IMR-90 (cell line): Measurements from ENCODE around the gene IL3RA. TPM values are rescaled to one million over a fixed set of nuclear protein-coding genes. Genes with fewer than 3 reads are reported as not detected.

Experiments
- ATAC-seq: fragments of 200-7000 bp; cut with Tn5 transposase; 2 replicates; pipeline ENCODE4 v1.9.1; 2020; ENCODE audit warnings: low read depth, mild to moderate bottlenecking, moderate library complexity
- BruUV-seq: library from RNA; stranded (reverse); fragments of 400-500 nt; replicated peaks from 2 replicates; lab custom pipeline; 2021; lab: Mats Ljungman, UMichigan
- CTCF ChIA-PET: fragments of 300-600 bp; formaldehyde crosslinking; extraction: SDS; loops from one replicate; lab custom pipeline; 2021; ENCODE audit warnings: antibody characterized with exemption; lab: Yijun Ruan, JAX
- POLR2A ChIA-PET: fragments of 300-600 bp; sonication (Branson Sonifier 250); formaldehyde crosslinking; loops from one replicate; lab custom pipeline; 2022; ENCODE audit warnings: antibody characterized with exemption; ENCODE audit not compliant: unreplicated experiment; lab: Charles Lee
- DNase-seq: peaks from one replicate; pipeline ENCODE4 v3.0.0; 2013
- H2AFZ ChIP-seq: replicated peaks from 2 replicates; pipeline ENCODE3; 2013; ENCODE audit warnings: low read length, mild to moderate bottlenecking; ENCODE audit not compliant: poor library complexity
- H2AK5ac ChIP-seq: 2 replicates; pipeline ENCODE4 v1.6.1; 2013; ENCODE audit warnings: low read depth, low read length, inconsistent platforms
- H2AK9ac ChIP-seq: replicated peaks from 2 replicates; pipeline ENCODE3; 2013; ENCODE audit warnings: mild to moderate bottlenecking, low read depth, low read length, moderate library complexity; ENCODE audit not compliant: poor library complexity
- H2BK120ac ChIP-seq: 2 replicates; pipeline ENCODE4 v1.6.1; 2013; ENCODE audit warnings: low read depth, low read length, inconsistent platforms
- H2BK15ac ChIP-seq: 3 replicates; pipeline ENCODE4 v1.6.1; 2013; ENCODE audit warnings: low read depth, low read length, inconsistent platforms
- H2BK20ac ChIP-seq: 2 replicates; pipeline ENCODE4 v1.6.1; 2013; ENCODE audit warnings: low read depth, mild to moderate bottlenecking, inconsistent platforms, low read length, moderate library complexity
- H2BK5ac ChIP-seq: 2 replicates; pipeline ENCODE4 v1.6.1; 2013; ENCODE audit warnings: mild to moderate bottlenecking, low read depth, low read length, inconsistent platforms; ENCODE audit not compliant: poor library complexity, severe bottlenecking
- H3K14ac ChIP-seq: replicated peaks from 2 replicates; pipeline ENCODE4 v1.6.1; 2013; ENCODE audit warnings: low read depth, low read length, inconsistent platforms
- H3K18ac ChIP-seq: 2 replicates; pipeline ENCODE4 v1.6.1; 2013; ENCODE audit warnings: low read depth, low read length, control low read depth
- H3K23ac ChIP-seq: 2 replicates; pipeline ENCODE4 v1.6.1; 2013; ENCODE audit warnings: low read depth, low read length, inconsistent platforms
- H3K27ac ChIP-seq: 2 replicates; pipeline ENCODE4 v1.5.1; 2013; ENCODE audit warnings: mild to moderate bottlenecking, control low read depth, low read length; ENCODE audit not compliant: insufficient read depth
- H3K27me3 ChIP-seq: 2 replicates; pipeline ENCODE4 v1.6.1; 2013; ENCODE audit warnings: low read length; ENCODE audit not compliant: control insufficient read depth, insufficient read depth
- H3K36me3 ChIP-seq: 2 replicates; pipeline ENCODE4 v1.6.1; 2013; ENCODE audit warnings: low read length, mixed read lengths; ENCODE audit not compliant: control insufficient read depth, insufficient read depth
- H3K4ac ChIP-seq: 2 replicates; pipeline ENCODE4 v1.6.1; 2013; ENCODE audit warnings: low read depth, low read length, inconsistent platforms
- H3K4me1 ChIP-seq: 2 replicates; pipeline ENCODE4 v1.6.1; 2013; ENCODE audit warnings: low read length, mixed read lengths; ENCODE audit not compliant: control insufficient read depth, insufficient read depth
- H3K4me2 ChIP-seq: 2 replicates; pipeline ENCODE4 v1.6.1; 2013; ENCODE audit warnings: low read depth, mild to moderate bottlenecking, control low read depth, low read length, moderate library complexity
- H3K4me3 ChIP-seq: 2 replicates; pipeline ENCODE4 v1.5.1; 2013; ENCODE audit warnings: low read depth, mild to moderate bottlenecking, control low read depth, low read length, moderate library complexity; ENCODE audit not compliant: insufficient read depth
- H3K56ac ChIP-seq: 2 replicates; pipeline ENCODE4 v1.6.1; 2013; ENCODE audit warnings: low read length, inconsistent platforms; ENCODE audit not compliant: insufficient read depth; ENCODE audit errors: extremely low read depth
- H3K79me1 ChIP-seq, 2 experiments: 2 replicates each; pipeline ENCODE4 v1.6.1; 2013; ENCODE audit warnings: low read length in 2 of 2, inconsistent platforms in 1 of 2, low read depth in 1 of 2
- H3K9ac ChIP-seq: 2 replicates; pipeline ENCODE4 v1.6.1; 2013; ENCODE audit warnings: low read depth, low read length, control low read depth
- H3K9me1 ChIP-seq: 2 replicates; pipeline ENCODE4 v1.6.1; 2013; ENCODE audit warnings: low read length, inconsistent platforms; ENCODE audit not compliant: insufficient read depth
- H3K9me3 ChIP-seq: 2 replicates; pipeline ENCODE4 v1.6.1; 2013; ENCODE audit warnings: low read length; ENCODE audit not compliant: control insufficient read depth, insufficient read depth
- H4K20me1 ChIP-seq: 2 replicates; pipeline ENCODE4 v1.6.1; 2013; ENCODE audit warnings: low read length, inconsistent platforms; ENCODE audit not compliant: insufficient read depth
- H4K5ac ChIP-seq: 2 replicates; pipeline ENCODE4 v1.6.1; 2013; ENCODE audit warnings: mild to moderate bottlenecking, low read depth, low read length, control low read depth
- H4K8ac ChIP-seq, 2 experiments: 2 replicates each; pipeline ENCODE4 v1.6.1; 2013; ENCODE audit warnings: low read depth in 2 of 2, low read length in 2 of 2, control low read depth in 1 of 2, inconsistent platforms in 1 of 2
- H4K91ac ChIP-seq: 2 replicates; pipeline ENCODE4 v1.6.1; 2013; ENCODE audit warnings: low read depth, low read length, inconsistent platforms; ENCODE audit not compliant: insufficient read depth
- BHLHE40 ChIP-seq: fragments of 150-350 bp; IDR thresholded peaks from 2 replicates; pipeline ENCODE4 v1.6.1; 2016; ENCODE audit warnings: mild to moderate bottlenecking, low read depth, low read length
- CEBPB ChIP-seq: IDR thresholded peaks from 2 replicates; pipeline ENCODE4 v1.6.1; 2012; ENCODE audit warnings: low read depth, low read length, improper control_type of control experiment
- CHD1 ChIP-seq: IDR thresholded peaks from 2 replicates; pipeline ENCODE4 v1.6.1; 2012; ENCODE audit warnings: low read depth, low read length, improper control_type of control experiment
- FOS ChIP-seq: fragments of 150-350 bp; IDR thresholded peaks from 2 replicates; pipeline ENCODE4 v1.6.1; 2016; ENCODE audit warnings: low read depth, low read length
- MAFK ChIP-seq: IDR thresholded peaks from 2 replicates; pipeline ENCODE4 v1.6.1; 2012; ENCODE audit warnings: low read depth, low read length, improper control_type of control experiment
- MAZ ChIP-seq: IDR thresholded peaks from 2 replicates; pipeline ENCODE4 v1.6.1; 2012; ENCODE audit warnings: low read depth, mild to moderate bottlenecking, low read length, improper control_type of control experiment, moderate library complexity, borderline replicate concordance
- NFE2L2 ChIP-seq: fragments of 150-350 bp; IDR thresholded peaks from 2 replicates; pipeline ENCODE4 v1.6.1; 2016; ENCODE audit warnings: low read depth, mild to moderate bottlenecking, low read length
- POLR2A ChIP-seq: IDR thresholded peaks from 2 replicates; pipeline ENCODE4 v1.6.1; 2012; ENCODE audit warnings: mild to moderate bottlenecking, low read depth, low read length
- RAD21 ChIP-seq: IDR thresholded peaks from 2 replicates; pipeline ENCODE4 v1.6.1; 2012; ENCODE audit warnings: low read length, improper control_type of control experiment
- RCOR1 ChIP-seq: IDR thresholded peaks from 2 replicates; pipeline ENCODE4 v1.6.1; 2012; ENCODE audit warnings: mild to moderate bottlenecking, low read length, improper control_type of control experiment; ENCODE audit not compliant: insufficient replicate concordance
- RFX5 ChIP-seq: IDR thresholded peaks from 2 replicates; pipeline ENCODE4 v1.8.0; 2012; ENCODE audit warnings: low read depth, mild to moderate bottlenecking, low read length, moderate library complexity
- SMC3 ChIP-seq: fragments of 150-350 bp; IDR thresholded peaks from 2 replicates; pipeline ENCODE4 v1.6.1; 2016; ENCODE audit warnings: low read depth, mild to moderate bottlenecking, antibody characterized with exemption, low read length, moderate library complexity
- WGBS, 2 experiments: methylation state at CpG; one replicate each; pipeline versions ENCODE4 v1.1.5 to v1.1.7; 2013; ENCODE audit warnings: missing lambda C conversion rate in 2 of 2; ENCODE audit not compliant: insufficient read length in 1 of 2; ENCODE audit errors: extremely low coverage in 2 of 2; 5-methylcytosine and 5-hydroxymethylcytosine counted together
- dilution Hi-C: fragments of 300-500 bp; cut with HindIII; formaldehyde crosslinking; loops from one replicate; pipeline ENCODE4 v1.14.3; 2018; ENCODE audit warnings: low sequenced_read_pairs; ENCODE audit not compliant: unreplicated experiment
- in situ Hi-C: fragments of 300-500 bp; cut with MboI; formaldehyde crosslinking; loops from 3 replicates; pipeline ENCODE4 v1.14.3; 2019; ENCODE audit warnings: low sequenced_read_pairs, inconsistent platforms, mixed read lengths
- intact Hi-C: fragments of 100-400 bp; cut with micrococcal nuclease; formaldehyde crosslinking; loops from 2 replicates; pipeline ENCODE4 v1.10.0; 2022
- polyA plus RNA-seq, 3 experiments: library from polyadenylated mRNA; depleted of rRNA; stranded (reverse); fragments of >200 nt; gene quantifications; 2 replicates each; pipeline ENCODE4 v1.2.3, GENCODE V29; 2012; ENCODE audit warnings: low replicate concordance in 1 of 3
- total RNA-seq: library from RNA; depleted of rRNA; stranded (reverse); fragments of >200 nt; gene quantifications from 2 replicates; pipeline ENCODE4 v1.2.3, GENCODE V29; 2012
- TF ChIP-seq, protein P1 (sequence below): conservative IDR thresholded peaks from 2 replicates; pipeline ENCODE4 v1.5.1; 2012; ENCODE audit warnings: mild to moderate bottlenecking, low read depth, low read length, improper control_type of control experiment
- TF ChIP-seq, protein P2 (sequence below): fragments of 150-350 bp; IDR thresholded peaks from 2 replicates; pipeline ENCODE4 v1.6.1; 2016; ENCODE audit warnings: low read depth, mild to moderate bottlenecking, low read length, moderate library complexity, borderline replicate concordance
- TF ChIP-seq, protein P3 (sequence below): fragments of 150-350 bp; IDR thresholded peaks from 2 replicates; pipeline ENCODE4 v1.6.1; 2017; ENCODE audit warnings: mild to moderate bottlenecking, antibody characterized with exemption, low read length, low read depth

The IL3RA gene
- total and polyA plus RNA-seq, 2 of the 4 experiments (the other 2 are of a cell fraction), result not detected

DNA sequence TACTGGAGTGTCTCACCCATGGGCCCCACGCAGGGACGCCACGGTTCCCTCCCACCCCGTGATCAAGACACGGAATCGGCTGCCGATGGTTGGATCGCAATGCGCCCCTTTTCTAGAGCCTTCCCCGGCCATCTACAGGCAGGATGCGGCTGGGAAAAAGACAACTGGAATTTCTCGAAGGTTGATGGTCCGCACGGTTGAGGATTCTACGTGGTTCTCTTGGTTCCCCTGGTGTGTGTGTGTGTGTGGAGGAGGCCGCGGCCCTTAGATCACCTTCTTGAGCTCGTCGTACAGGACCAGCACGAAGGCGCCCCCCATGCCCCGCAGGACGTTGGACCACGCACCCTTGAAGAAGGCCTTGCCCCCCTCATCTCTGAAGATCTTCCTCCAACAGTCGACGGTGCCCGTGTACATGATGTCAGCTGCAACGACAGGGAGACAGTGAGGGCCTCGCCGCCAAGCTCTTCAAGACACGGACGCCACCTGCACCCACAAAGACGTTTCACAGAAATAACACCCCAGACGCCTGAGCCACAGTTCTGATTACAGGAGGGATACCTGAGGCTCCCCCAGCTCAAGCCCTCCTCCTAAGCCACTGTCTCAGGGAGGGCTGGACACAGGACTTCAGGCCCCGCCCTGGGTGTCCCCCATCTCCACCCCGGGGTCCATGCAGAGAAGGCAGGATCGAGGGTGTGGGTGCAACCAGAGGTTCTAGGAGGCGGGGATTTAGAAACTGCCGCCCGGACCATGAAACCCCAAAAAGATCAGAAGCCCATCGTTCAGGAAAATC, 49.9 kb downstream of the IL3RA start:
- BruUV-seq, result TSS peak; percentile 12
- TF ChIP-seq, protein P1, sequence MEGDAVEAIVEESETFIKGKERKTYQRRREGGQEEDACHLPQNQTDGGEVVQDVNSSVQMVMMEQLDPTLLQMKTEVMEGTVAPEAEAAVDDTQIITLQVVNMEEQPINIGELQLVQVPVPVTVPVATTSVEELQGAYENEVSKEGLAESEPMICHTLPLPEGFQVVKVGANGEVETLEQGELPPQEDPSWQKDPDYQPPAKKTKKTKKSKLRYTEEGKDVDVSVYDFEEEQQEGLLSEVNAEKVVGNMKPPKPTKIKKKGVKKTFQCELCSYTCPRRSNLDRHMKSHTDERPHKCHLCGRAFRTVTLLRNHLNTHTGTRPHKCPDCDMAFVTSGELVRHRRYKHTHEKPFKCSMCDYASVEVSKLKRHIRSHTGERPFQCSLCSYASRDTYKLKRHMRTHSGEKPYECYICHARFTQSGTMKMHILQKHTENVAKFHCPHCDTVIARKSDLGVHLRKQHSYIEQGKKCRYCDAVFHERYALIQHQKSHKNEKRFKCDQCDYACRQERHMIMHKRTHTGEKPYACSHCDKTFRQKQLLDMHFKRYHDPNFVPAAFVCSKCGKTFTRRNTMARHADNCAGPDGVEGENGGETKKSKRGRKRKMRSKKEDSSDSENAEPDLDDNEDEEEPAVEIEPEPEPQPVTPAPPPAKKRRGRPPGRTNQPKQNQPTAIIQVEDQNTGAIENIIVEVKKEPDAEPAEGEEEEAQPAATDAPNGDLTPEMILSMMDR, result no peak
- TF ChIP-seq CHD1 (no peak), RCOR1 (no peak), BHLHE40 (no peak), CEBPB (no peak), FOS (no peak), MAFK (no peak), RFX5 (no peak), NFE2L2 (no peak), SMC3 (no peak), RAD21 (no peak), MAZ (no peak), POLR2A (no peak)
- TF ChIP-seq, protein P2, sequence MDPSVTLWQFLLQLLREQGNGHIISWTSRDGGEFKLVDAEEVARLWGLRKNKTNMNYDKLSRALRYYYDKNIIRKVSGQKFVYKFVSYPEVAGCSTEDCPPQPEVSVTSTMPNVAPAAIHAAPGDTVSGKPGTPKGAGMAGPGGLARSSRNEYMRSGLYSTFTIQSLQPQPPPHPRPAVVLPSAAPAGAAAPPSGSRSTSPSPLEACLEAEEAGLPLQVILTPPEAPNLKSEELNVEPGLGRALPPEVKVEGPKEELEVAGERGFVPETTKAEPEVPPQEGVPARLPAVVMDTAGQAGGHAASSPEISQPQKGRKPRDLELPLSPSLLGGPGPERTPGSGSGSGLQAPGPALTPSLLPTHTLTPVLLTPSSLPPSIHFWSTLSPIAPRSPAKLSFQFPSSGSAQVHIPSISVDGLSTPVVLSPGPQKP, result no peak
- TF ChIP-seq, protein P3, sequence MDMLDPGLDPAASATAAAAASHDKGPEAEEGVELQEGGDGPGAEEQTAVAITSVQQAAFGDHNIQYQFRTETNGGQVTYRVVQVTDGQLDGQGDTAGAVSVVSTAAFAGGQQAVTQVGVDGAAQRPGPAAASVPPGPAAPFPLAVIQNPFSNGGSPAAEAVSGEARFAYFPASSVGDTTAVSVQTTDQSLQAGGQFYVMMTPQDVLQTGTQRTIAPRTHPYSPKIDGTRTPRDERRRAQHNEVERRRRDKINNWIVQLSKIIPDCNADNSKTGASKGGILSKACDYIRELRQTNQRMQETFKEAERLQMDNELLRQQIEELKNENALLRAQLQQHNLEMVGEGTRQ, result no peak

More for the DNA sequence above, 49.9 kb downstream of the IL3RA start:
- intact Hi-C loops (no loop called here), in situ Hi-C loops (no loop called here), dilution Hi-C loops (no loop called here)
- ATAC-seq (no peak), DNase-seq (no peak)
- peaks cover 83% of the 10 kb centered on the region for H4K20me1 ChIP-seq
- no peak overlapping the region for H3K56ac ChIP-seq
- H3K27ac ChIP-seq, result no peak overlapping the region
- H2BK5ac ChIP-seq, result no peak overlapping the region
- no peak overlapping the region for H4K5ac ChIP-seq
- POLR2A ChIA-PET, result no interaction called here
- no peaks in the 10 kb centered on the region for H3K27me3 ChIP-seq
- H3K9ac ChIP-seq, result no peak overlapping the region
- peaks cover 2% of the 10 kb centered on the region; the same call in 1 of the 2 replicates for H3K4me1 ChIP-seq
- no peak overlapping the region for H3K4me2 ChIP-seq
- peaks cover 65% of the 10 kb centered on the region for H3K36me3 ChIP-seq
- H4K91ac ChIP-seq, result no peak overlapping the region
- WGBS, 2 experiments, result 100% methylated on average over 6 of the region's 41 CpGs; no CpG with 5 or more reads in 1 of the 2 experiments
- no peak overlapping the region for H3K18ac ChIP-seq
- CTCF ChIA-PET, result no interaction called here
- H2BK15ac ChIP-seq, result no peak overlapping the region
- H3K9me1 ChIP-seq, result peaks cover 6% of the 10 kb centered on the region; the same call in 1 of the 2 replicates
- H2AFZ ChIP-seq, result no peak overlapping the region
- no peak overlapping the region for H2AK5ac ChIP-seq
- no peaks in the 10 kb centered on the region for H3K9me3 ChIP-seq
- no peak overlapping the region for H3K4me3 ChIP-seq
- H2BK20ac ChIP-seq, result no peak overlapping the region
- no peak overlapping the region for H3K23ac ChIP-seq
- no peak overlapping the region for H2AK9ac ChIP-seq
- H3K4ac ChIP-seq, result no peak overlapping the region
- H3K79me1 ChIP-seq, result peaks cover 0 to 42% of the 10 kb centered on the region in 2 experiments; a peak in 3 of 4 replicates
- no peak overlapping the region for H3K14ac ChIP-seq
- no peak overlapping the region for H2BK120ac ChIP-seq
- H4K8ac ChIP-seq, result no peak overlapping the region
